Endothelial cell of hepatic sinusoid (primary cell): Measurements from ENCODE around the gene FARS2.

Experiments
- in situ Hi-C: cut with HindIII; loops from 2 replicates; pipeline ENCODE4 v1.10.0; 2017; ENCODE audit warnings: low sequenced_read_pairs

Gene FARS2

DNA sequence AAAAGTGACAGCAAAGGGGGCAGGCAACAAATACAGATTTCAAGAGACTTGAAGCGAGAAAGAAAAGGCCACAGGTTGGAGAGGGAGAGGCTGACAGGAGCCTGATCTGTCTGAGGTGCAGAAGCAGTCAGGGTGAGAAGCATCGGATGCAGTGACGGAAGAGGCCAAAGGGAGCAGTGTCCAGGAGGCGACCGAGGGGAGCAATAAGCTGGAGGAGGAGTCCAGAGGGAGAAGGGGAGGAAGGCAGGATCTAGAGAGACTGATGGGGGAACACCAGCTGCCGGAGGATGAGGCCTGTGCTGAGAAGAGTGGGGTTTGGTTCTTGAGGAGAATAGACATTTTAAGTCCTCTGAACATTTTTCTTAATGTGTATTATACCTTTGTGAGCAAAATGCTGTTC lies 23.8 kb downstream of the FARS2 start:
- in situ Hi-C loops = no loop called here

DNA sequence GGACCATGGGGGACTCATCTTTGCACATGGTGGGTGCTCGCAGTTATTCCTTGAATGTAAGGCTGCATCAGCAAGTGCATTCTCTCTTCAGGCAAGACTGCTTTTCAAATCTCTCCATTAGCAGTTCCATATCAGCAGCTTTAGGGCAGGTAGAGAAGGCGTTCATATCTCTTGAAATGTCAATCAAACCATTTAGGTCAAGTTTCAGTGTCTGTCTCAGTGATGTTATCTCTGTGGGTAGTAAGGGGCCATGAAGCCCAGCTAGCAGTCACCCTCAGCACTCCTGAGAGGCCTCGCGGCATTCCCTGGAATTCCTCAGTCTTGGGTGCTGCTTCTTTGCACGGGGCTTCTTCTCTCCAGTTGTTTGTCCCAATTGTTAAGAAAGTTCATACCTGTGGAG lies 24.2 kb downstream of the FARS2 start:
- in situ Hi-C loops = no loop called here

DNA sequence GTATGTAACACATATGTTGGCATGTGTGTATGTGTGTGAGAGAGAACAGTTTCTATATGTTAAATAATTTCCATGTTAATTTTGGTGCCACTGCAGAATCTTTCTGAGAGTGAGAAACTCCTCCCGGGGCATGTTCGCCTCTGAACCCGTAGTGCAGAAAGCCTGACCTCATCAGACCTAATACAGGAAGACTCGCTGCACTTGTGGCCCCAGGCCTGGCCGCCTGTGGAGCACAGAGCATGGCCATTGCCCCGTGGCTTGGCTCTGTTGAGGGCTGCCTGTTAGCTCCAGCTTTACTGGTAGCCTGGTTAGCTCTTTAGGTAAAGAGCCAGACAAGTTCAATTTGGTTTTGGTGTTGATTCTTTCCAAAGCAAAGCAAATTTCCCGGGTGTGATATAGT lies 25.5 kb downstream of the FARS2 start:
- in situ Hi-C loops = no loop called here

DNA sequence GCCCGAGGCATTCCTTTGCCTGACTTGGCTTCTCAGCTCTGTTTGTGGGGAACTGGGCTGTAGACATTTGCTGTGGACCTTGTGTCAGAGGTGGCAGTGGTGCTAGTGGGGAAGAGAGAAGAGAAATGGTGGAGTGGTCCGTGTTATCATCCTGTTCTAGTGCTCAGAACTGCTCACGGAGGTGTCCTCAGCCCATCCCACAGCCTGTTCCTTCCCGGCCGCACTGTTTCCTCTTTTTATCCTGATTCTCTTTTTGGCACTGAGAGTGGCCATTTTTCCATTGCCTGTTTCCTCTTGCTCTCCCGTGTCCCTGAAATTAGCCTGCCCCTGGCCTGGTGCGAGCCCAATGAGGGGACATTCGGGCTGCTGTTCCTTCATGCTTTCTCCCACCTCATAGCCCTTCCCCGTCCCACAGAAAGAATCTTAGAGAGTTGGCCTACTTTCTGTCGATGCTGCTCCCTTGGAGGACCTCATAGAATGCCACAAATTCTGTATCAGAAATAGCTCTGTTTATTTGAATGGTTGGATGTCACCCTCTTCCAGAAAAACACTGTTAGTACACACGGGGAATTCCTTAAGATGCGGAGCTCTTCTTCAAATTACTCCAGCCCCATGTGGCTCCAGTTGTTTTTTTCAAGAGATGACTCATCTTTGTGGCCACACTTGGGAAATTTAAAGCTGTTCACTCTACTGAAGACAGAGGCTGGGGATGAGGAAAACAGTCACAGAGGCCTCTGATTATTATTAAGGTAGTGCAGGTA lies 26.1 kb downstream of the FARS2 start:
- in situ Hi-C loops = no loop called here

DNA sequence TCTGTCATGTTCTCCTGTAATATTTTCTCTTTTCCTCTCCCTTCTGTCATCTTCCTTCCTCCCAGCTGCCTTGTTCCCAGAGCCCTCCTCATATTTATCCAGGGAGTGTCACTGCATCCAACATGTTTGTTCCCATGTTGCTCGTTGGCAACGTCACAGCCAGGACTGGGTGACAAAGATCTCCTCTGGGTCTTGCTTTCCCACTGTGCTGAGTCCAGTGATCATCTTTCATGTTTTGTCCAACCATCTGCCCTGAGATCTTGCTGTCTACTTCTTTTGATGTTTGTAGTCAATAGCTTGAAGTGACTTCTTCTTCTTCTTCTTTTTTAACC lies 26.6 kb downstream of the FARS2 start:
- in situ Hi-C loops = no loop called here

DNA sequence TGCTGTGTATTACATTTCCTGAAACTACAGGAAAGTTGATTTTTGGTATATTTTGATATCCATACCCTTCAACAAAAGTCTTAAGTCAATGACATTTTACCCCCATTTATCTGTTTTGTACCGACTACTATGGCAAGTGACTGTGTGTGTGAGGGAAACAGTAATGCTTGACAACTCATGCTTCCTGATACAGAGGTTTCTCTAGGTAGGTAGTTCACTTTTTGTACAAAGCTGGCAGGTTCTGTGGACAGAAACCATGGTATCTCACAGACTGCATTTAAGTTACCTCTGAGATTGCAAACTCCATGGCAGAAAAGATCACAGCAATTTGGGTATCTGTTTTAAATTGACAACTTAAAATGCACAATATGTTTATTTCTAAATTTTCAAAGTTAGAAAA lies 28.8 kb downstream of the FARS2 start:
- in situ Hi-C loops = no loop called here

DNA sequence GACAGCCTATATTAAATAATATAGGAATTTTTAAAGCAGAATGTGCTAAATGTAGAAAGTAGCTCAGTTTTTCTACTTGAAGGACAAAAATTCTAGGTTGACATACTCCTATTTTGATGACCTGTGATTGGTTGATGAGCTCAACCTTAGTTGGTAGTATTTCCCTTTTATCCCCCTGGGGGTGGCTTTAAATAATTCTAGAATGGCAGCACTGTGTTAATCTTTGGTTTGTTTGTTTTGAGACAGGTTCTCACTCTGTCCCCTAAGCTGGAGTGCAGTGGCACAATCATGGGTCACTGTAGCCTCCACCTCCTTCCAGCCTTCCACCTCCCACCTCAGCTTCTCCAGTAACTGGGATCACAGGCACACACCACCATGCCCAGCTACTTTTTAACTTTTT lies 29.2 kb downstream of the FARS2 start:
- in situ Hi-C loops = no loop called here

DNA sequence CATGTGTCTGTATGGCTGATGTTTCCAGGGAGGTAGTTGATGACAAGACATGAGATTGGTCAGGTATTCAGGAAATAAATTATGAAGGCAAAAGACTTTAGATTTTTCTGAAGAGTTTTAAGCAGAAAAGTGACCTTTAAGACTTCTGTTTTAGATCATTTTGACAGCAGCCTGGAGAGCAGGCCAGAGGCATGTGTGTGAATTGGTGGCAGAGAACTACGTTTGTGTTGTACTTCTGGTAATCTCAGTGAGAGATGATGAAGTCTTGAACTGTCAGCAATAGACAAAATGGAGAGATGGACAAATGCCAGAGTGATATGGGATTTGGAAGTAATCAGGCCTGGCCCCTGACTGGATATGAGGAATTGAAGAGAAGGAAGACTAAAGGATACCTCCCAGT lies 30.8 kb downstream of the FARS2 start:
- in situ Hi-C loops = no loop called here

DNA sequence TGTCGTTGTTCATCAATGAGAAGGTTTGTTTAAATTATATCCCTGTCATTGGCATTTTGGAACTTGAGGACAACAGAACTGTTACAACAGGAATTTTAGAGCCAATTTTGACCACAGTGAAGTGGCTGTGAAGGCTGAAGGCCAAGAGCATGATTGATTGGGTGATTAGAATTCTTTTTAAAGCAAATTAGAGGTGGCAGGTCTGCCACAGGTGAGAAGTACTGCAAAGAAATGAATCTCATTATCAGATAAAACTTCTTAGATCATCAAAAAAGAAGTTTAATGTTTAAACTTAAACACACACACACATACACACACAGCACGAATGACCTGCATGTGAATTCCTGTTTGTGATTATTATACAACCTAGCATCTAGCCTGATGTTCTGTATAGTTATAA lies 32.4 kb downstream of the FARS2 start:
- in situ Hi-C loops = no loop called here

DNA sequence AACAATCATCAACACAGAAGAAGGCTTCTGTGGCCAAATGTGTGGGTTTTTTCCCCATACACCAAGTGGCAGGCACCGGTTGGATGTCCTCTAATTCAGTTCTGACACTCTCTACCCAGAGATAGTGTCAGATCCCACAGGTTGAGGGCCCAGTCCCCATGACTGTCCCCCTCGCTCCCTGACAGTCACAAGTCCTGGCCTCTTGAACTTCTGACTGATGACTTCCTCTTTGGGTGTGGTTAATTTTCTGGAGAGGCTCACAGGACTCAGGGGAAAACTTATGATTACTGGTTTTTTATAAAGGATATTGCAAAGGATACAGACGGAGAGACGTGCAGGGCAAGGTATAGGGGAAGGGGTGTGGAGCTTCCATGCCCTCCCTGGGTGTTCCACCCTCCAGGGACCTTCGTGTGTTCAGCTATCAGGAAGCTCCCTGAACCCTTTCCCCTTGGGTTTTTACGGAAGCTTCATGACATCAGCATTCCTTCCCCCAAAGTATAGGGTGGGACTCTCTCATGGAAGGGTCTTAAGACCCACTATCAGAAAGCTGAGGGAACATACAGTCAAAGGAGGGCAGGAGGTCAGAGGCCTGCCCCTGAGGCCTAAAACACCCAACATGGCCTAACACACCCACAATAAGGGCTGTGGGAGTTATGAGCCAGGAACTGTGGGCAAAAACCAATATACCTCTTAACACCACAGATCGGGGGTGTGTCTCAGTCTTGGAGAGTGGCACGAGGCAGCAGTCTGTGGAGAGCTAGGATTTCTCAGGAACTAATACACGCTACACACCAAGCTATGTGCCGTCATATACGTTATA lies 33.3 kb downstream of the FARS2 start:
- in situ Hi-C loops = no loop called here

DNA sequence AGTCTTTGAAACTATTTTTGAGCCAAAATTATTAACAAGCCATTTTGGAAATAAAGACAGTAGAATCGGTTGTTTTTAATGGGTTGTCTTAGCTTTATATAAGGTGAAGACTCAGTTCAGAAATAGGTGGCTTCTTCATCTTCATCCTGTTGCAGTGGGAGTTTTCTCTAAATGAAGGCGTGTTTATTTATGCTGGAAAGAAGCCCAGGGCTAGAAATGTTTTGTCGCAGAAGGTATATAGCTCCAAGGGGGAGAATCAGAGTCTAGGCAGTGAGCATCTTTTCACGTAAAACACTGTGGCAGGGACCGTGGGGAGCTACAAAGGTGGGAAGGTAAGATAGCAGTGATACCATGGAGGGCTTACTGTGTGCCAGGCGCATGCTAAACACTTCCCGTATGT lies 34.3 kb downstream of the FARS2 start:
- in situ Hi-C loops = no loop called here

DNA sequence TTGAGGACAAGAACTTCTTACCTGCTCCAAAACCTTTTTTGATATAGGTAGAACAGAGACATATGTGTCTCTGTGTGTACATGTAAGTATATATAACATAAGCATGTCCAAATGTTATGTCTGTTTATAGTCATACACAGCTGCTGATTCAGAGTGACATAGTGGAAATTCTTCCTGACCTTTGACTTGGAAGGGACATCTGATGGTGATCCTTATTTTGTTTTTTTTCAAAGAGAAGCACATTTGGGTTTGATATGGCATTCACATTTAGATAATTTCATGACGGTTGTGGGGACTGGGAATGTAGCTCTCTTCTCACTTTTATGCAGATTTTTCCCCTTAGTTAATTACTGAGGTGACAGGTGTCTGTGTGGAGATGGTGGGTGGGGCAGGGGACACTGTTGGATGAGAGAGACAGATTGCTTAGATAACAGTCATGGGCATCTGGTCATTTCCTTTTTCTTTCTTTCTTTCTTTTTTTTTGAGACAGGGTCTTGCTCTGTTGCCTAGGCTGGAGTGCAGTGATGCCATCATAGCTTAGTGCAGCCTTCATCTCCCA lies 39.0 kb downstream of the FARS2 start:
- in situ Hi-C loops = no loop called here

DNA sequence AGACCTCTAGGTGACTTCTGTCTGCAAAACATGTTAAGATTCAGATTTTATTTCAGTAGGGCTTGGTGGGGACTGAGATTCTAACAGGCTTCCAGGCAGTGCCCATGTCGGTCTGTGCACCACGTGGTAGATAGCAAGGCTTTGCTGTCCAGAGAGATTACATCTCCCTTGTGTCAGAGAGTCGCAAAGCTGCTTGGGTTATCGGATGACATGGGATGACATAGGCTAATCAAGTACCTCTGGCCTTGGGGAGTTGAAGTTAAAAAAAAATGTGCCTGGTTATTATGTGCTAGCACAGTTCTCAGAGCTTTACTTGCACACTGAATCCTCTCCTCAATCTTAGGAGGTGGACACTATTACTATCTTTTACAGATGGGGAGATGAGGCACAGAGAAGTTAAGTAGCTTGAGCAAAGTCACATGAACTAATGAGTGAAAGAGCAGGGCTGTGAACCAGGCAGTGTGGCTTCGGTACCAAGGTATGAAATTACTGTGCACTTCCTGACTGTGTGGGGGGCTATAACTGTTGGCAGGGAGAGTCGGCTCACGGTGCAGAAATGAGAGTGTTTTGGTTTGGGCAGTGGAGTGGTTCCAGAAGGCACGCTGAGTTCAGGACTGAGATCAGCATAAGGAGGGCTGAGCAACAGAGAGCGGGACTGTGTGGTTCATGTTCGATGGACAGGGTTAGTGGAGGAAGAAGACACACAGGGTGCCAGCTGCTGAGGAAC lies 41.1 kb downstream of the FARS2 start:
- in situ Hi-C loops = no loop called here

DNA sequence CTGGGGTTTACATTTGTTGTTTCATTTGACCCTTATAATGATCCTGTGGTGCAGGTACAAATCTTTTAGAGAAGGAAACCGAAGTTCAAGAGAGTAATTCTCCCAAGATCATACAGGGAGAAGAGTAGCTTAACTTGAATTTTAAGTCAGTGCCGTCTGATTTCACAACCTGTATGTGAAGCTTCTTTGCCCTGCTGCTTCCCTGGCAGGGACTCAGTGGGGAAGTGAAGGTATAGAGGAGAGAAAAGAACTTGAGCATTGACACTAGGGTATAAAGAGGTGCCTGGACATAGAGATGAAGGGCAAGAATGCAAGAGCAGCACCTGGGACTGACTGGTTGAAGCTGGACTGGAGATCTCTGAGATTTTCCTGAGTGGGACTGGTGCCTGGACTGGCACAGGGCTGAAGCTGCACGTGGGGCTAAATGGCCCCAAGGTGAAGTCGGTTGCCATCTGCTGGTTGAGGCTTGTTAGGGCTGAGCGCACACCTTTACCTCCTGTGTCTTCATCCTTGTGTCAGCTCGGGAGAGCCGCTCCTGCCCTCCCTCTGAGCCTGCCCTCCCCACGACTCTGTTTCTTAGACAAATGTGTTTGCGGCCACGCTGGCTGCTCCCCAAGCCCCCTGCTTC lies 41.8 kb downstream of the FARS2 start:
- in situ Hi-C loops = no loop called here

DNA sequence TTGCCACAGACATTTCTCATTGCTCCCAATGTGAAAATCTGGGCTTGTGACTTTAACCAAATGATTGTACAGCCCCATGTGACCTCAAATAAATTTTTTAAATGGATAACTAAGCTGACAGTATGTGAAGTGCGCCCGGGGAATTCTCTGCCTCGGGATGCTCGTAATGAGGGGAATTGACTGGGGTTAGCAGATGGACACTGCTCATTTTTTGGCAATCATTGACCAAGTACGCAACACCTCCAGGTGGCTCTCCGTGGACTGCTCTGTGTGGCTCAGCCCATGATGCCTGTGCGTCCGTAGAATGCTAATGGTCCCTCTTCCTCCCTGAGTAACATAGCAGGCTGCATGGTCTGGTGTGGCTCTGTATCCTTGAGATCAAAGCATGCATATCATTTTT lies 42.4 kb downstream of the FARS2 start:
- in situ Hi-C loops = no loop called here

DNA sequence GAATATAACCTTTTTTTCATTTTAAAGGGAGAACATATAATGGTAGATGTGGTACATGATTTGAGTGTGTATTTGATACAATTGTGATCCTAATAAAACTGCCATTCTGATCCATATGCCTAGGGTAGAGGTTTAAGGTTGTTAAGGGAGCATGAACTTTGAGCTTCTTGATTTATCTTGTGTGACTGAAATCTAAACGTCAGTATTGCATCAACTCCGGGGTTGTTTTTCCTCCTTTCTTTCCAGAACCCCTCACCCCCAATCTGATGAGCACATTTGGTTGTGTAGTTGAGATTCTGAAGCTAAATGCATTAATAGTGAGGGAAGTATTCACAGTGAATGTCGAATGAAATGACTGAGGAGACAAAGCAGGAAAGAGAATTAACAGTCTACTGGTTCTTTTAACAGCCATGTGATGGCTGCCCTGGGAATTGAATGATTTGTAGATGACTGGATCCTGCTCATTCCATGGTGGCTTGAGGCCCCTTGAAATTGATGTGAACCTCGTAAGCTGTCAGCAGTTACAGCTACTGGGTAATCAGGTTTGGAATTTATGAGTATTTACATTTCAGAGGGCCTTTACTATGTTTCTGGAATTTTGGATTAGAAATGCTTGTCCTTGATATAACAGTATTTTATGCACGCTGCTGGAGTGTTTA lies 44.8 kb downstream of the FARS2 start:
- in situ Hi-C loops = no loop called here

DNA sequence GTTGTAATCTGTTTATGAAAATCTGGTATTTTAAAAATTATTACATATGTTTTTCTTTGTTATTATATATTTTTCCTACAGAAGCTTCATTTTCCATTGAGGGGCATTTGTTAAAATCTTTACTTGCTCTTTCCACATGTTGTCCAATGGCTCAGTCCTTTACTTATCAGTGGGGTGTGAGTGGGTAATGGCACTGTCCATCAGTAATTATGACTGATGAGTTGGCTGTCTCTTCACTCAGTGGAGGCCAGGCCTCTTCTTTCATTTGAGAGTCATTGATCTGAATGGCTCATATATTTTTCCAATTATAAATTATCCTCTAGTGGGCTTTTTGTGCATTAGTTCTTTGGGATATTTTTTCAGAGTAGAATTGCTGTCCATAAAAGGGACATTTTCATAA lies 45.7 kb downstream of the FARS2 start:
- in situ Hi-C loops = no loop called here

DNA sequence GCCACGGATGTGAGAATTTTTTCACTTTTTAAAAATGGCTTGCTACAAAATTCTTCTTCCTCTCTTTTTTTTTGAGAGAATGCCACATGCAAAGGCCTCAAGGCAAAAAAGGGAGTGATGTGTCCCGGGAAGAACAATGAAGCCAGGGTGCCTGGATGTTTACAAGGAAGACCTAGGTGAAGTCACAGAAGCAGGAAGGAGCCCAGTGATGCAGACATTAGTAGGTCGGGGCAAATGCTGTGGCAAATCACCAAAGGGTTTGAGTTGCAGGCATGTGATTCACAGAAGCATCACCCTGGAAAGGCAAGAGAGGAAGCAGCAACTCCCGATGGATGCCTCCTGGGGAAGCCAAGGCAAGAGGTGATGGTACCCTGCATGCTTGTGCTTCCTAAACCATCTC lies 46.8 kb downstream of the FARS2 start:
- in situ Hi-C loops = no loop called here

DNA sequence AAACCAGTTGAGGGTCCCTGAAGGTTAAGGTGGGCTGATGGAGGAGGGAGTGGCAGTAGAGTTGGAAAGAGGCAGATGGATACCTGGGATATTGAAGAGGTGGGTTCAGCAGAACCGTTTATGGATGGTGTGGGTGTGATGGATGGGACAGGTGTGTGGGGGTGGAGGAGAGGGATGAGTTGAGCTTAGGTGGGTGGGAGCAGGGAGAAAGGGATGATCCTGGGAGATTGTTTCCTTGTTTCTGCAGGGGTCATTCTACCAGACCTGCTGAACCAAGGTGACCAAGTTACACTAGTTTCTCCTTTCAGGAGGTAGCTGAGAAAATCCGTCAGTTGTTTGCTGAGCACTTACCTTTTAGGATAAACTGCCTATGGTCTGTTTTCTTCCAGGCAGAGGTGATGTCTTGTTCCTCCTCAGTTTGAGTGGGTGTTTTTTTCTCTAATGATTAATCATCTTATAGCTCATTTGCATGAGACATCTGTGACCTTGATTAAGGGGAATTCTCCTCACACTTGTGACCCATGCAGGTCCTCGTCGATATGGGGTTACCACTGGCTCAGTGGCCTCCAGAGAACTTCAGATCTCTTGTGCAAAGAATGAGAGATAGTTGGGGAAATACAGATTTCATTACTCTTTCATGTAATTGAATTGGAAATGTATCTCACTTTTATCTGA lies 53.0 kb downstream of the FARS2 start:
- in situ Hi-C loops = no loop called here

DNA sequence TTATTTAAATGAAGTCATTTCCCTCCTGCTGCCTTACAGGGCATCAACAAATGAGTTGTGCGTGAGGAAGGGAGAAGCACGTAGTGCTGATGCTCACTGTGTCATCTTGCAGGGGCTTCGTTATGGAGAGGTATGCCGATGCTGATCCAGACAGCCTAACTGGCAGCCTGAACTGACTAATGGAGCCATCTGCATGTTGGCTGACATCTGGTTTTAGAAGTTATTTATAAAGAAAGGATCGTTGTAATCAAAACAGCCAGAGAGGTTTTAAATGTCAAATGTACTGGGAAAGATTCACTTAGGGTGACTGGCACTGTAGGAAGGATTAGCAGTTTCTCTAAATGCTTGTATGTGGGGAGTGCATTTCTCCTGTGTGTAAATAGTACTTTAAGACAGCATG lies 54.6 kb downstream of the FARS2 start:
- in situ Hi-C loops = no loop called here
